H1 (cell line): ENCODE measurements around the gene P2RX2. TPM values are rescaled to one million over a fixed set of nuclear protein-coding genes. Genes with fewer than 3 reads are reported as not detected.

Source experiments
- CTCF ChIA-PET: fragments of 300-600 bp; sonication (Branson Sonifier 250); formaldehyde crosslinking; loops from one replicate; lab custom pipeline; 2021; ENCODE audit not compliant: partially characterized antibody; lab: Charles Lee
- POLR2A ChIA-PET: fragments of 300-600 bp; sonication (Branson Sonifier 250); formaldehyde crosslinking; loops from one replicate; lab custom pipeline; 2021; ENCODE audit warnings: inconsistent platforms; ENCODE audit not compliant: partially characterized antibody; lab: Charles Lee
- DNase-seq, 2 experiments: peaks; one replicate each; pipeline versions ENCODE4 v3.0.0 to v3.0.0-alpha.2; 2010 to 2022; ENCODE audit warnings: low spot score in 2 of 2, low read depth in 1 of 2, mixed read lengths in 1 of 2
- FAIRE-seq: peaks from 2 replicates; lab custom pipeline; 2011; peaks lifted over from hg19 to GRCh38; lab: Jason Lieb, UNC
- H2AFZ ChIP-seq: 2 replicates; pipeline ENCODE4 v1.8.1; 2012; ENCODE audit warnings: low read length, inconsistent platforms
- H2AK5ac ChIP-seq: 2 replicates; pipeline ENCODE4 v1.6.1; 2013; ENCODE audit warnings: low read depth, low read length
- H2BK120ac ChIP-seq: replicated peaks from 2 replicates; pipeline ENCODE3; 2013; ENCODE audit warnings: low read depth, low read length, inconsistent platforms
- H2BK12ac ChIP-seq: 2 replicates; pipeline ENCODE4 v1.6.1; 2013; ENCODE audit warnings: low read depth, low read length
- H2BK15ac ChIP-seq: 2 replicates; pipeline ENCODE4 v1.6.1; 2013; ENCODE audit warnings: low read length
- H2BK20ac ChIP-seq: 2 replicates; pipeline ENCODE4 v1.6.1; 2013; ENCODE audit warnings: low read length
- H2BK5ac ChIP-seq: 2 replicates; pipeline ENCODE4 v1.6.1; 2013; ENCODE audit warnings: low read depth, low read length
- H3K14ac ChIP-seq: 2 replicates; pipeline ENCODE4 v1.6.1; 2013; ENCODE audit warnings: inconsistent platforms; ENCODE audit not compliant: insufficient read length
- H3K18ac ChIP-seq: 2 replicates; pipeline ENCODE4 v1.6.1; 2013; ENCODE audit warnings: low read length; ENCODE audit errors: extremely low read depth
- H3K23ac ChIP-seq: 2 replicates; pipeline ENCODE4 v1.6.1; 2013; ENCODE audit warnings: inconsistent platforms; ENCODE audit not compliant: insufficient read length
- H3K23me2 ChIP-seq: 2 replicates; pipeline ENCODE4 v1.6.1; 2013; ENCODE audit warnings: low read depth, low read length
- H3K27ac ChIP-seq: 2 replicates; pipeline ENCODE4 v1.6.1; 2011; ENCODE audit warnings: low read depth, low read length, inconsistent platforms
- H3K27me3 ChIP-seq, 4 experiments: replicated peaks in 1 of 4; 1 replicate in 1 of 4; 2 replicates in 3 of 4; pipeline versions ENCODE4 v1.6.1 to v1.8.1; 2011 to 2013; ENCODE audit warnings: low read length in 3 of 4, mild to moderate bottlenecking in 3 of 4, inconsistent platforms in 2 of 4, mixed read lengths in 2 of 4, moderate library complexity in 1 of 4; ENCODE audit not compliant: control insufficient read depth in 3 of 4, insufficient read depth in 3 of 4; ENCODE audit errors: extremely low read depth in 1 of 4
- H3K36me3 ChIP-seq, 4 experiments: 2 replicates each; pipeline versions ENCODE4 v1.6.1 to v1.8.1; 2011 to 2013; ENCODE audit warnings: mild to moderate bottlenecking in 4 of 4, low read length in 3 of 4, moderate library complexity in 2 of 4, control low read depth in 1 of 4, inconsistent platforms in 1 of 4; ENCODE audit not compliant: insufficient read depth in 4 of 4, control insufficient read depth in 2 of 4
- H3K4ac ChIP-seq: replicated peaks from 2 replicates; pipeline ENCODE3; 2013; ENCODE audit warnings: low read length, low read depth, mixed read lengths, inconsistent platforms; ENCODE audit not compliant: insufficient read length
- H3K4me1 ChIP-seq, 4 experiments: replicated peaks in 1 of 4; 1 replicate in 1 of 4; 2 replicates in 3 of 4; pipeline versions ENCODE4 v1.6.1 to v1.8.1; 2011 to 2013; ENCODE audit warnings: low read length in 3 of 4, inconsistent platforms in 2 of 4, mixed read lengths in 1 of 4; ENCODE audit not compliant: insufficient read depth in 4 of 4, control insufficient read depth in 3 of 4
- H3K4me2 ChIP-seq, 2 experiments: 2 replicates each; pipeline versions ENCODE4 v1.6.1 to v1.8.1; 2011 to 2013; ENCODE audit warnings: low read depth in 2 of 2, low read length in 2 of 2, control low read depth in 1 of 2, inconsistent platforms in 1 of 2, mild to moderate bottlenecking in 1 of 2; ENCODE audit not compliant: insufficient read depth in 1 of 2
- H3K4me3 ChIP-seq, 4 experiments: fragments of 200-600, 300-600 bp in 1 of 4; sonication (generic), shearing (Covaris generic), sonication (Bioruptor Twin) in 1 of 4; 2 replicates each; pipeline versions ENCODE4 v1.5.1 to v1.8.1; 2011 to 2016; ENCODE audit warnings: low read length in 4 of 4, low read depth in 3 of 4, control low read depth in 2 of 4, inconsistent platforms in 2 of 4, mild to moderate bottlenecking in 2 of 4, mixed read lengths in 1 of 4, moderate library complexity in 1 of 4; ENCODE audit not compliant: insufficient read depth in 2 of 4; ENCODE audit errors: extremely low read depth in 1 of 4
- H3K56ac ChIP-seq: replicated peaks from 2 replicates; pipeline ENCODE3; 2013; ENCODE audit warnings: low read depth, mild to moderate bottlenecking, mixed read lengths, low read length, inconsistent platforms; ENCODE audit not compliant: insufficient read length
- H3K79me1 ChIP-seq: 2 replicates; pipeline ENCODE4 v1.6.1; 2013; ENCODE audit warnings: low read depth, low read length, control low read depth
- H3K79me2 ChIP-seq, 2 experiments: 2 replicates each; pipeline versions ENCODE4 v1.6.1 to v1.8.1; 2012 to 2013; ENCODE audit warnings: low read length in 2 of 2, mild to moderate bottlenecking in 2 of 2, inconsistent platforms in 1 of 2; ENCODE audit not compliant: insufficient read depth in 2 of 2, control insufficient read depth in 1 of 2
- H3K9ac ChIP-seq, 4 experiments: replicated peaks in 1 of 4; 1 replicate in 1 of 4; 2 replicates in 3 of 4; pipeline versions ENCODE4 v1.6.1 to v1.8.1; 2011 to 2013; ENCODE audit warnings: low read depth in 3 of 4, low read length in 3 of 4, control low read depth in 2 of 4, mild to moderate bottlenecking in 2 of 4, moderate library complexity in 2 of 4, inconsistent platforms in 1 of 4; ENCODE audit errors: extremely low read depth in 1 of 4
- H3K9me3 ChIP-seq, 2 experiments: 2 replicates each; pipeline versions ENCODE4 v1.6.1 to v1.8.1; 2012 to 2013; ENCODE audit warnings: mild to moderate bottlenecking in 2 of 2, moderate library complexity in 2 of 2, control low read depth in 1 of 2, inconsistent platforms in 1 of 2, low read depth in 1 of 2, low read length in 1 of 2, mixed read lengths in 1 of 2; ENCODE audit not compliant: insufficient read depth in 2 of 2
- H4K20me1 ChIP-seq, 2 experiments: replicated peaks in 1 of 2; 2 replicates each; pipeline versions ENCODE3 to v1.8.1; 2011 to 2013; ENCODE audit warnings: inconsistent platforms in 2 of 2, low read length in 2 of 2, mild to moderate bottlenecking in 1 of 2; ENCODE audit not compliant: insufficient read depth in 2 of 2, control insufficient read depth in 1 of 2
- H4K5ac ChIP-seq: 2 replicates; pipeline ENCODE4 v1.6.1; 2013; ENCODE audit warnings: low read length, low read depth, mixed read lengths, inconsistent platforms; ENCODE audit not compliant: insufficient read length
- H4K8ac ChIP-seq: 2 replicates; pipeline ENCODE4 v1.8.0; 2013; ENCODE audit warnings: mild to moderate bottlenecking, moderate library complexity, low read length, inconsistent platforms; ENCODE audit not compliant: insufficient read depth; ENCODE audit errors: extremely low read depth
- H4K91ac ChIP-seq: replicated peaks from 2 replicates; pipeline ENCODE3; 2013; ENCODE audit warnings: low read length, mixed read lengths, inconsistent platforms; ENCODE audit not compliant: insufficient read length
- FOSL1 ChIP-seq: IDR thresholded peaks from 2 replicates; pipeline ENCODE4 v1.6.1; 2011; ENCODE audit warnings: mild to moderate bottlenecking, low read depth, low read length, moderate library complexity; ENCODE audit not compliant: insufficient read depth
- GABPA ChIP-seq: IDR thresholded peaks from 2 replicates; pipeline ENCODE4 v1.6.1; 2011; ENCODE audit warnings: mild to moderate bottlenecking, low read length, moderate library complexity, borderline replicate concordance; ENCODE audit not compliant: insufficient read depth
- KDM5A ChIP-seq: fragments of 200-600 bp; IDR thresholded peaks from 2 replicates; pipeline ENCODE4 v1.7.1; 2012; ENCODE audit warnings: mild to moderate bottlenecking, low read length, inconsistent platforms, mixed read lengths
- POLR2A ChIP-seq, 2 experiments: IDR thresholded peaks; 1 replicate in 1 of 2; 2 replicates in 1 of 2; pipeline ENCODE4 v1.6.1; 2011; ENCODE audit warnings: low read depth in 2 of 2, low read length in 2 of 2, mild to moderate bottlenecking in 2 of 2; ENCODE audit errors: control extremely low read depth in 1 of 2
- RBBP5 ChIP-seq: IDR thresholded peaks from 2 replicates; pipeline ENCODE4 v1.7.1; 2012; ENCODE audit warnings: low read depth, mild to moderate bottlenecking, inconsistent platforms, low read length, moderate library complexity, borderline replicate concordance
- WGBS, 2 experiments: shearing (Covaris generic) in 1 of 2; methylation state at CpG; one replicate each; pipeline versions ENCODE4 v1.1.6 to v1.1.7; 2013 to 2015; ENCODE audit warnings: low lambda C conversion rate in 2 of 2, mixed read lengths in 2 of 2, inconsistent platforms in 1 of 2, low coverage in 1 of 2, missing lambda C conversion rate in 1 of 2; ENCODE audit not compliant: insufficient replicate concordance in 2 of 2, insufficient coverage in 1 of 2, insufficient read length in 1 of 2; ENCODE audit errors: extremely low coverage in 1 of 2, missing lambda C conversion rate in 1 of 2; 5-methylcytosine and 5-hydroxymethylcytosine counted together
- polyA plus RNA-seq, 7 experiments: library from polyadenylated mRNA; depleted of rRNA in 3 of 7; stranded (reverse) in 5 of 7; unstranded in 2 of 7; fragments of >200 nt in 5 of 7; fragments of 200-250 nt in 2 of 7; gene quantifications; 1 replicate in 5 of 7; 2 replicates in 1 of 7; 4 replicates in 1 of 7; pipeline versions ENCODE4 v1.2.1 to v1.2.3, GENCODE V29; 2011 to 2013; ENCODE audit warnings: missing spikeins in 2 of 7, mixed read lengths in 2 of 7
- total RNA-seq: library from RNA; stranded (reverse); fragmentation: NEBNext Ultra II Directional; extraction: Animal tissue kit (Norgen Biotek cat#: 25700); gene quantifications from 2 replicates; pipeline ENCODE4 v1.2.1, GENCODE V29; 2021
- TF ChIP-seq, protein P1 (sequence below): IDR thresholded peaks from 2 replicates; pipeline ENCODE4 v1.6.1; 2012; ENCODE audit warnings: inconsistent platforms
- TF ChIP-seq, protein P2 (sequence below), 3 experiments: IDR thresholded peaks; 1 replicate in 2 of 3; 2 replicates in 1 of 3; pipeline versions ENCODE4 v1.5.1 to v1.6.1; 2011; ENCODE audit warnings: low read length in 3 of 3, mild to moderate bottlenecking in 3 of 3, inconsistent platforms in 2 of 3, low read depth in 1 of 3, moderate library complexity in 1 of 3; ENCODE audit not compliant: insufficient read depth in 1 of 3; ENCODE audit errors: control extremely low read depth in 1 of 3

Gene P2RX2
- total and polyA plus RNA-seq, 2 of the 8 experiments (the other 6 are each of a cell fraction or from before 2014, with no cell fraction given) = 0.84 to 2.2 TPM

DNA sequence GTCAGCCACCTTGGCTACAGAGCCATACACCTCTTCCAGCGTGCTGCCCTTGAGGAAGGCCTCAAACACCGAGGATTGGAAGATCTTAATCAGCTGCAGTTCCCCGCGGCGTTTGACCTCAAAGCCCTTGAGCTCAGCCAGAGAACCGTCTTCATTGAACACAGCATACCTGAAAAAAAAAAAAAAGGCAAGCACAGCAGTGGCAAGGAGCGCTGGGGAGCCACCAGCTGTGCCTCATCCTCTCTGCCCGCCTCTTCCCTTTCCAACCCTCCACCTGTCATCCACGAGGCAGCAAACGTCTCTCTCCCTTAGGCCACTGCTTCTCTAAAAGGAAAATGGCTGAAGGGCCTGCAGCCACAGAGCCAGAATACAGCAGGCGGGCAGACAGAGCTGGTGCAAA lies 42.4 kb downstream of the P2RX2 start:
- Histone ChIP-seq H3K23ac (no peak overlapping the region), H3K18ac (no peak overlapping the region), H4K5ac (no peak overlapping the region), H4K8ac (no peak overlapping the region), H4K20me1 (peaks cover 12 to 17% of the 10 kb centered on the region in 2 experiments), H2BK12ac (no peak overlapping the region), H3K4me1 (0 out of 7 replicates have a peak, but pooled peaks cover 0 to 3% (median 0%) of the 10 kb centered on the region in 4 experiments), H3K79me1 (no peaks in the 10 kb centered on the region; the same call in 1 of the 2 replicates), H2BK120ac (no peak overlapping the region), H2BK15ac (no peak overlapping the region), H3K36me3 (peaks cover 55 to 90% (median 88%) of the 10 kb centered on the region in 4 experiments), H3K4me2 (no peak overlapping the region), H2AFZ (no peak overlapping the region), H2AK5ac (no peak overlapping the region), H4K91ac (no peak overlapping the region), H3K9me3 (no peaks in the 10 kb centered on the region), H3K27ac (no peak overlapping the region), H3K4ac (no peak overlapping the region), H3K79me2 (no peaks in the 10 kb centered on the region; a peak in 1 of 4 replicates), H3K4me3 (no peak overlapping the region), H3K56ac (no peak overlapping the region), H3K14ac (no peak overlapping the region), H3K27me3 (no peaks in the 10 kb centered on the region; a peak in 1 of 7 replicates), H3K23me2 (no peaks in the 10 kb centered on the region; the same call in 1 of the 2 replicates), H2BK5ac (no peak overlapping the region), H2BK20ac (no peak overlapping the region), H3K9ac (no peak overlapping the region; a peak in 1 of 7 replicates)
- POLR2A ChIA-PET = interaction anchor here (0.6 kb wide), 1 partner anchor 47 kb away, joined by 3 read pairs; no protein-coding TSS in a partner anchor
- no peak for TF ChIP-seq POLR2A (IDR thresholded peaks at IDR 0.05; ENCODE audit: control extremely low read depth in 1 of 2, low read depth in 2 of 2, low read length in 2 of 2)
- TF ChIP-seq, protein P1, sequence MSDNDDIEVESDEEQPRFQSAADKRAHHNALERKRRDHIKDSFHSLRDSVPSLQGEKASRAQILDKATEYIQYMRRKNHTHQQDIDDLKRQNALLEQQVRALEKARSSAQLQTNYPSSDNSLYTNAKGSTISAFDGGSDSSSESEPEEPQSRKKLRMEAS = no peak
- no peak for TF ChIP-seq KDM5A
- TF ChIP-seq FOSL1 = no peak
- TF ChIP-seq, protein P2, sequence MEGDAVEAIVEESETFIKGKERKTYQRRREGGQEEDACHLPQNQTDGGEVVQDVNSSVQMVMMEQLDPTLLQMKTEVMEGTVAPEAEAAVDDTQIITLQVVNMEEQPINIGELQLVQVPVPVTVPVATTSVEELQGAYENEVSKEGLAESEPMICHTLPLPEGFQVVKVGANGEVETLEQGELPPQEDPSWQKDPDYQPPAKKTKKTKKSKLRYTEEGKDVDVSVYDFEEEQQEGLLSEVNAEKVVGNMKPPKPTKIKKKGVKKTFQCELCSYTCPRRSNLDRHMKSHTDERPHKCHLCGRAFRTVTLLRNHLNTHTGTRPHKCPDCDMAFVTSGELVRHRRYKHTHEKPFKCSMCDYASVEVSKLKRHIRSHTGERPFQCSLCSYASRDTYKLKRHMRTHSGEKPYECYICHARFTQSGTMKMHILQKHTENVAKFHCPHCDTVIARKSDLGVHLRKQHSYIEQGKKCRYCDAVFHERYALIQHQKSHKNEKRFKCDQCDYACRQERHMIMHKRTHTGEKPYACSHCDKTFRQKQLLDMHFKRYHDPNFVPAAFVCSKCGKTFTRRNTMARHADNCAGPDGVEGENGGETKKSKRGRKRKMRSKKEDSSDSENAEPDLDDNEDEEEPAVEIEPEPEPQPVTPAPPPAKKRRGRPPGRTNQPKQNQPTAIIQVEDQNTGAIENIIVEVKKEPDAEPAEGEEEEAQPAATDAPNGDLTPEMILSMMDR (IDR thresholded peaks at IDR 0.05; ENCODE audit: control extremely low read depth in 1 of 3, insufficient read depth in 1 of 3, low read depth in 1 of 3, low read length in 3 of 3) = no peak
- TF ChIP-seq GABPA = no peak
- no peak for TF ChIP-seq RBBP5
- 94% methylated on average over 11 of the region's 11 CpGs; no CpG with 5 or more reads in 1 of the 2 experiments for WGBS, 2 experiments
- FAIRE-seq (no peak), DNase-seq (no peak)
- CTCF ChIA-PET = no interaction called here
